Breast epithelium (tissue), 4 donors: Measurements from ENCODE around the gene UBE2D2. TPM values are rescaled to one million over a fixed set of nuclear protein-coding genes. Genes with fewer than 3 reads are reported as not detected.
A peak's percentile ranks its signal among the peaks of the same experiment; 100 is the strongest.

ENCODE experiments used
- DNase-seq, 2 donors: peaks; one replicate each; pipeline ENCODE4 v3.0.0-alpha.2; 2019; ENCODE audit warnings: low spot score in 2 of 2
- H3K27ac ChIP-seq, 2 donors: fragments of 200-600 bp; sonication (generic) in 1 of 2; one replicate each; pipeline ENCODE4 v1.5.1; 2016 to 2019; ENCODE audit warnings: mild to moderate bottlenecking in 1 of 2
- H3K27me3 ChIP-seq, 2 donors: fragments of 200-600 bp; sonication (generic) in 1 of 2; one replicate each; pipeline versions ENCODE4 v1.5.1 to v1.6.0; 2017 to 2019; ENCODE audit warnings: control low read depth in 1 of 2, mild to moderate bottlenecking in 1 of 2
- H3K36me3 ChIP-seq: fragments of 200-600 bp; one replicate; pipeline ENCODE4 v1.5.1; 2019
- H3K4me1 ChIP-seq, 2 donors: fragments of 200-600 bp; sonication (generic); one replicate each; pipeline ENCODE4 v1.5.1; 2016 to 2019; ENCODE audit warnings: control low read depth in 1 of 2
- H3K4me3 ChIP-seq, 3 donors: fragments of 200-600 bp; sonication (generic); 1 replicate in 2 of 3; 2 replicates in 1 of 3; pipeline ENCODE4 v1.5.1; 2016 to 2019; ENCODE audit warnings: mild to moderate bottlenecking in 3 of 3, moderate library complexity in 2 of 3
- H3K9me3 ChIP-seq, 2 donors: fragments of 200-600 bp; sonication (generic) in 1 of 2; one replicate each; pipeline ENCODE4 v1.5.1; 2016 to 2019; ENCODE audit warnings: control low read depth in 1 of 2
- CTCF ChIP-seq, 3 donors: fragments of 450-650 bp; IDR thresholded peaks; one replicate each; pipeline ENCODE4 v1.5.1; 2016 to 2017; ENCODE audit warnings: antibody characterized with exemption in 3 of 3, mild to moderate bottlenecking in 3 of 3, moderate library complexity in 3 of 3
- POLR2A ChIP-seq: fragments of 450-650 bp; IDR thresholded peaks from one replicate; pipeline ENCODE4 v1.6.1; 2016; ENCODE audit warnings: antibody characterized with exemption, mild to moderate bottlenecking, moderate library complexity
- POLR2AphosphoS5 ChIP-seq, 3 donors: sonication (generic); formaldehyde crosslinking; IDR thresholded peaks; one replicate each; pipeline ENCODE4 v1.6.1; 2017; ENCODE audit warnings: antibody characterized with exemption in 3 of 3
- intact Hi-C: fragments of 100-400 bp; cut with DNase I; formaldehyde crosslinking; loops from one replicate; pipeline ENCODE4 v1.15.1; 2023; ENCODE audit warnings: low total_unique reads
- total RNA-seq, 3 donors: library from RNA; depleted of rRNA; stranded (reverse); fragments of >200 nt; gene quantifications; one replicate each; pipeline ENCODE4 v1.1.0, GENCODE V29; 2016

Gene UBE2D2
- total RNA-seq, 3 donors from 2014 or later, result 55.1 to 68.3 (median 58.1) TPM

GRCh38 chr5:139659695-139660101, 98.6 kb downstream of the UBE2D2 start:
- no peaks in the 10 kb centered on the region for H3K27me3 ChIP-seq
- peaks cover 48 to 83% of the 10 kb centered on the region in 2 donors for H3K4me1 ChIP-seq
- H3K27ac ChIP-seq, result peak overlapping the region; percentile 97
- no peaks in the 10 kb centered on the region for H3K36me3 ChIP-seq
- TF ChIP-seq POLR2A (no peak), POLR2AphosphoS5 (IDR thresholded peaks at IDR 0.05) (no peak), CTCF (IDR thresholded peaks at IDR 0.05) (no peak)
- H3K9me3 ChIP-seq, result no peaks in the 10 kb centered on the region
- intact Hi-C loops, result no loop called here
- no peak for DNase-seq
- H3K4me3 ChIP-seq, result peak overlapping the region; percentile 20 to 48 (median 34)

GRCh38 chr5:139660105-139660922, 99.2 kb downstream of the UBE2D2 start:
- Histone ChIP-seq H3K36me3 (no peaks in the 10 kb centered on the region), H3K27me3 (no peaks in the 10 kb centered on the region), H3K27ac (peak overlapping the region; percentile 97), H3K4me3 (peak overlapping the region; percentile 20 to 48 (median 34)), H3K4me1 (peaks cover 46 to 82% of the 10 kb centered on the region in 2 donors), H3K9me3 (no peaks in the 10 kb centered on the region)
- peak; percentile 91 for DNase-seq
- peak in 2 of 3 donors; percentile 45 to 63 for TF ChIP-seq POLR2AphosphoS5 (IDR thresholded peaks at IDR 0.05)
- TF ChIP-seq POLR2A, result no peak
- no peak for TF ChIP-seq CTCF (IDR thresholded peaks at IDR 0.05)
- intact Hi-C loops, result no loop called here

GRCh38 chr5:139660923-139661814, 100.0 kb downstream of the UBE2D2 start:
- peak overlapping the region; percentile 12 to 48 (median 34) for H3K4me3 ChIP-seq

GRCh38 chr5:139662617-139663016, 101.5 kb downstream of the UBE2D2 start:
- Histone ChIP-seq H3K27ac (peak overlapping the region; percentile 97), H3K9me3 (no peaks in the 10 kb centered on the region), H3K4me3 (no peak overlapping the region), H3K27me3 (no peaks in the 10 kb centered on the region), H3K4me1 (peaks cover 36 to 69% of the 10 kb centered on the region in 2 donors), H3K36me3 (no peaks in the 10 kb centered on the region)
- DNase-seq, result no peak
- no peak for TF ChIP-seq POLR2A
- TF ChIP-seq POLR2AphosphoS5 (IDR thresholded peaks at IDR 0.05), result no peak
- no peak for TF ChIP-seq CTCF (IDR thresholded peaks at IDR 0.05)
- intact Hi-C loops, result no loop called here

More at GRCh38 chr5:139660923-139661814, 100.0 kb downstream of the UBE2D2 start:
- peak; percentile 83 to 85 for DNase-seq
- Histone ChIP-seq H3K36me3 (no peaks in the 10 kb centered on the region), H3K27me3 (no peaks in the 10 kb centered on the region), H3K27ac (peak overlapping the region; percentile 97), H3K9me3 (no peaks in the 10 kb centered on the region), H3K4me1 (peaks cover 43 to 73% of the 10 kb centered on the region in 2 donors)
- intact Hi-C loops, result no loop called here
- TF ChIP-seq POLR2A, result no peak
- peak; percentile 28 to 80 (median 31) for TF ChIP-seq POLR2AphosphoS5 (IDR thresholded peaks at IDR 0.05)

GRCh38 chr5:139663207-139664085, 102.3 kb downstream of the UBE2D2 start:
- no peak for DNase-seq
- H3K27me3 ChIP-seq, result no peaks in the 10 kb centered on the region
- TF ChIP-seq POLR2AphosphoS5 (IDR thresholded peaks at IDR 0.05), result no peak
- no peak for TF ChIP-seq POLR2A
- TF ChIP-seq CTCF (IDR thresholded peaks at IDR 0.05), result no peak
- H3K4me1 ChIP-seq, result peaks cover 31 to 64% of the 10 kb centered on the region in 2 donors
- no peaks in the 10 kb centered on the region for H3K36me3 ChIP-seq
- H3K4me3 ChIP-seq, result no peak overlapping the region
- H3K9me3 ChIP-seq, result no peaks in the 10 kb centered on the region
- intact Hi-C loops, result no loop called here
- peak overlapping the region; percentile 97 for H3K27ac ChIP-seq
